ENCODE data around the gene NES. TPM values are rescaled to one million over a fixed set of nuclear protein-coding genes. Genes with fewer than 3 reads are reported as not detected.
A peak's percentile ranks its signal among the peaks of the same experiment; 100 is the strongest.

NES gene
- total RNA-seq, 2 donors from 2014 or later: 65.8 to 103 TPM

DNA sequence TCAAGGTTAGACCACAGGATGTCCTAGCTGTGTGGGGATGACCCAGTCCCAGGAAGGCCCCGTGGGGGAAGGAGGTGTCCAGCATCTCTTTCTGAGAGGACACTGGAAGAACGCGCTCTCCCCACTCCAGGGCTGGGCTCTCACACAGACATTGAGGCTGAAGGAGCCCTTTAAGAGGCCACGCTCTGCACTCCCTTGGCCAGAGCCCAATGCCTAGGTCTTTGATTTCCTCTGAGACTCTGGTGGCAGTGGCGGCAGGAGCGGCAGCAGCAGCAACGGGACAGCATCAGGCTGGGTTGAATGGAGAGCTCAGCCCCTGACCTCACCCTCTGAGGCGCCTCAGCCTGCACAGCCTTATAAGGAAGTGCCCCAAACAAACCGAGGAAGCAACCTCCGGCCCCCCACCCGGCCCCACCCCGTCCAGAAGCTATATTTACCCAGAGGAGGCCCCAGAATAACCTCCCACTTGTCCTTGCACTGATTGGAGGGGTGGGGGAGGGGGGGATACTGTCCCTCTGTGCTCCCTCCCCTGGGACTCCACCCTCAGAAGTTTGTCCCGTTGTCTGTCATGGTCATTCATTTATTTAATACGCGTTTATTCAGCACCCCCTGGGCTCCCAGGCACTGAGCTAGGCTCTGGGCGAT is 12.3 kb downstream of the NES start:
- H3K27ac ChIP-seq (ENCODE audit: low read depth, low read length): peak overlapping the region; percentile 95
- H3K4me1 ChIP-seq (ENCODE audit: control insufficient read depth, insufficient read depth, low read length): peaks cover 28% of the 10 kb centered on the region

DNA sequence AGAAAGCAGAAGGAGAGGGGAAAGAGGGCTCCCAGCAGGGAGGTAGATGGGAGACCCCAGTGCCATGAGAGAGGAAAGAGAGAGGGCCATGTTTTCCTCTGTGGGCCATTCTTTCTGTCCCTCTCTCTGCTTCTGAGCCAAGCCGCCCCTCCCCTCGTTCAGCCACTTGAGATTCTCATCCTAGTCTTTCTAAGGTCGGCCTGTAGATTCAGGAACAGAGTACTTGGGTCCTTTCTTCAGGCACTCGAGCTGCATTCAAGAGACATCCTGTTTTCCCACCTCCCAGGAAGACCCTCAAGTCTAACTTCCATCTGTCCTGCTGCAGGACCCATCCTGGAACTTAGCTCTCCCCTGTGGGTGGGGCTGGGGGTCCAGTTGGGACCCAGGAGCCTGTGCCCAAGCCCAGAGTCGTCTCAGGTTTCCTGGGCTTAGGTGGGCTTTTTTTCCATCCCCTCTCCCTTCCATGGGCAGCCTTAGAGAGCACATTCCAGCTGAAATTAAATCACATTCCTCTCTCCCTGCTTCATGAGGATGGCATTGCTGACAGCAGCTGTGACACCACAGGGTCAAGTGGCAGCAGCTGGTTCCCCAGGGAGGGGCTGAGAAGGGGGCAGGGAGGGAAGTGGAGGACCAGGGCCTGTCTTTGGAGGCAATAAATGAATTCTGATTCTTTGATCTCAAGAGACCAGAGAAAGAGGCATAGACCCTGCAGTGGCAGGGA is 13.0 kb downstream of the NES start:
- no peaks in the 10 kb centered on the region for H3K9me3 ChIP-seq (ENCODE audit: control insufficient read depth, low read length)
- H3K36me3 ChIP-seq (ENCODE audit: control insufficient read depth, insufficient read depth, low read length): no peaks in the 10 kb centered on the region
- Mint-ChIP-seq H3K27me3 (ENCODE audit: insufficient read depth) (peaks cover 5% of the 10 kb centered on the region), H3K36me3 (ENCODE audit: low read depth) (no peaks in the 10 kb centered on the region), H3K9me3 (no peaks in the 10 kb centered on the region), H3K4me1 (peaks cover 79% of the 10 kb centered on the region), H3K27ac (peak overlapping the region; percentile 85), H3K4me3 (no peak overlapping the region)
- H3K9ac ChIP-seq (ENCODE audit: extremely low read depth, low read length, poor library complexity, severe bottlenecking): no peak overlapping the region
- H3K4me3 ChIP-seq (ENCODE audit: low read length): no peak overlapping the region
- whole genome bisulfite sequencing, 2 experiments (ENCODE audit: insufficient coverage in 1 of 2, insufficient read length in 1 of 2): 28 to 55% methylated on average over 3 to 5 of the region's 5 CpGs
- peak overlapping the region; percentile 95 for H3K27ac ChIP-seq (ENCODE audit: low read depth, low read length)
- H3K4me1 ChIP-seq (ENCODE audit: control insufficient read depth, insufficient read depth, low read length): peaks cover 28% of the 10 kb centered on the region
- TF ChIP-seq CTCF (conservative IDR thresholded peaks at IDR 0.05): no peak
- DNase-seq: peak; percentile 84
- H3K27me3 ChIP-seq (ENCODE audit: control insufficient read depth, insufficient read depth, low read length, poor library complexity, severe bottlenecking): peaks cover 5% of the 10 kb centered on the region

More for the DNA sequence above, 12.3 kb downstream of the NES start:
- Histone ChIP-seq H3K36me3 (ENCODE audit: control insufficient read depth, insufficient read depth, low read length) (no peaks in the 10 kb centered on the region), H3K4me3 (ENCODE audit: low read length) (no peak overlapping the region), H3K9me3 (ENCODE audit: control insufficient read depth, low read length) (no peaks in the 10 kb centered on the region), H3K9ac (ENCODE audit: extremely low read depth, low read length, poor library complexity, severe bottlenecking) (no peak overlapping the region), H3K27me3 (ENCODE audit: control insufficient read depth, insufficient read depth, low read length, poor library complexity, severe bottlenecking) (no peaks in the 10 kb centered on the region)
- Mint-ChIP-seq H3K4me1 (peaks cover 79% of the 10 kb centered on the region), H3K9me3 (no peaks in the 10 kb centered on the region), H3K27me3 (ENCODE audit: insufficient read depth) (no peaks in the 10 kb centered on the region), H3K4me3 (no peak overlapping the region), H3K27ac (peak overlapping the region; percentile 85), H3K36me3 (ENCODE audit: low read depth) (no peaks in the 10 kb centered on the region)
- no peak for TF ChIP-seq CTCF (conservative IDR thresholded peaks at IDR 0.05)
- whole genome bisulfite sequencing, 2 experiments (ENCODE audit: insufficient coverage in 1 of 2, insufficient read length in 1 of 2): 53 to 58% methylated on average over 9 to 14 of the region's 16 CpGs
- peak; percentile 84 for DNase-seq

- Mint-ChIP-seq H3K9me3 (no peaks in the 10 kb centered on the region), H3K27ac (peak overlapping the region; percentile 97), H3K4me1 (peaks cover 72% of the 10 kb centered on the region), H3K4me3 (no peak overlapping the region), H3K36me3 (ENCODE audit: low read depth) (no peaks in the 10 kb centered on the region), H3K27me3 (ENCODE audit: insufficient read depth) (peaks cover 16% of the 10 kb centered on the region)
- Histone ChIP-seq H3K4me1 (ENCODE audit: control insufficient read depth, insufficient read depth, low read length) (peaks cover 26% of the 10 kb centered on the region), H3K27me3 (ENCODE audit: control insufficient read depth, insufficient read depth, low read length, poor library complexity, severe bottlenecking) (peaks cover 15% of the 10 kb centered on the region), H3K9me3 (ENCODE audit: control insufficient read depth, low read length) (no peaks in the 10 kb centered on the region), H3K36me3 (ENCODE audit: control insufficient read depth, insufficient read depth, low read length) (no peaks in the 10 kb centered on the region), H3K9ac (ENCODE audit: extremely low read depth, low read length, poor library complexity, severe bottlenecking) (no peak overlapping the region), H3K4me3 (ENCODE audit: low read length) (no peak overlapping the region), H3K27ac (ENCODE audit: low read depth, low read length) (no peak overlapping the region)
- TF ChIP-seq CTCF (conservative IDR thresholded peaks at IDR 0.05): no peak
- peak; percentile 77 for DNase-seq
- 62% methylated on average over 5 of the region's 5 CpGs; no CpG with 5 or more reads in 1 of the 2 experiments for whole genome bisulfite sequencing, 2 experiments (ENCODE audit: insufficient coverage in 1 of 2, insufficient read length in 1 of 2)
Observed at GRCh38 chr1:156663178-156663577, 14.0 kb downstream of the NES start.

All from endodermal cell (in vitro differentiated cells).